NCI-H82 (cell line): ENCODE results near the gene HSPG2.
A peak's percentile ranks its signal among the peaks of the same experiment; 100 is the strongest.
"Not testable (repeated sequence)": the region's sequence is repeated elsewhere in the genome, so short reads cannot be mapped to it uniquely, and the experiment has no call there.

Experiments
- DNase-seq: peaks from one replicate; lab custom pipeline; 2025; lab: John Stamatoyannopoulos, UW

Gene HSPG2

GRCh38 chr1:21937034-21937371 lies at the start of gene HSPG2:
Gene HSPG2, minus strand, starts transcription at chr1:21937310. Its CDS starts 93 bp downstream, at chr1:21937217.
- no peak for DNase-seq

- DNase-seq: not testable (repeated sequence)
These were observed 49.3 kb upstream of the HSPG2 start for GRCh38 chr1:21986386-21986785.

DNA sequence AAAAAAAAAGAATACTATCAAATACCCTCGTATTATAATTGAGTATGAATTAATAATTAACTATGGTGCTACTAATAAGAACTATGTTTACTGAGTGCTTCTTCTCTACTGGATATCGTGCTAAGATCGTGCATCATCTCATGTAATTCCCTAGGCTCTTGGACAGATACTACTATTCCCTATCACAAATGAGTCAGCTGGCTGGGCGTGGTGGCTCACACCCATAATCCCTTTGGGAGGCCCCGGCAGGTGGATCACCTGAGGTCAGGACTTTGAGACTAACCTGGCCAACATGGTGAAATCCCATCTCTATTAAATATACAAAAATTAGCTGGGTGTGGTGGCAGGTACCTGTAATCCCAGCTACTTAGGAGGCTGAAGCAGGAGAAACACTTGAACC lies 48.8 kb upstream of the HSPG2 start:
- not testable (repeated sequence) for DNase-seq

GRCh38 chr1:21983539-21983938 lies 46.4 kb upstream of the HSPG2 start:
- not testable (repeated sequence) for DNase-seq

GRCh38 chr1:21982122-21982521 lies 45.0 kb upstream of the HSPG2 start:
- DNase-seq: not testable (repeated sequence)

GRCh38 chr1:21981253-21981652 lies 44.1 kb upstream of the HSPG2 start:
- DNase-seq: not testable (repeated sequence)

GRCh38 chr1:21980515-21981220 lies 43.6 kb upstream of the HSPG2 start:
- not testable (repeated sequence) for DNase-seq

DNA sequence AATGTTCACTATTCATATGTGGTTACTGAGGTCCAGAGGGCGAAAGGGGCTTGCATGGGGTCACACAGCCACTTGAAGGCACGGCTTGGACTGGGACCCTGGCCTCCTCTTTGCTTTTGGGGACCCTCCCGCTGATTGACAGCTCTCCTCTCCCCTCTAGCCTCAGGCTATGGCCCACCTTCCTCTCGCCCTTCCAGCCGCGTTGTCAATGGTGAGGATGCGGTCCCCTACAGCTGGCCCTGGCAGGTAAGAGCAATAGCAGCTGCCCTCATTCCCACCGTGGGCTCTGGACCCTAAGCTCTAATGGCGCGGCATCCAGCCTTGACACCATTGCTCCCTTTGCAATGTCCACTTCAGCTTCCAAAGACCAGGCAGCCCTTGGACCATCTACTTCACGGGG lies 41.1 kb upstream of the HSPG2 start:
- DNase-seq: not testable (repeated sequence)

DNA sequence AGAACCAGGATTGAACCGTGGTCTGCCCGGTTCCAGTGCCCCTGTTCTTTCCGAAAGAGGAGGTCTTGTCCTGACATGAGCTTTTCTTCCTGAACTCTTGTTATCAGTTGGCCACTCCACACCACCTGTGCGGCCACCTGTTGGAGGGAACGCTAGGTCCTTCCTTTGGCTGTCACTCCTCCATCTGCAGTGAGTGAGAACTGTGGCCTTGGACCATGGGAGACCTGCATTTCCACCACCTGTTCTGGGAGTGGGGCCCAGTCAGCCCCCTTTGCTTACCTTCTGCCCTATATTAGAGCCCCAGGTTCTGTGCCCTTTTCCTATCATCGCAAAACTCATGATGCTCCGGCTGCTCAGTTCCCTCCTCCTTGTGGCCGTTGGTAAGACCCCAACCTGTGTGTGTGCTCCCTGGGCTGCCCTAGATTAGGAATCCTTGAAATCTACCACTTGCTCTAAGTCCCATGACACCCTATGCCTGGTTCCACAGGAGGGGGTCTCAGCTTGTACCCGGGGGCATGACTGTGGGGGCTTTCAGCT lies 39.7 kb upstream of the HSPG2 start, which contains the start of gene CELA3B:
CELA3B (plus strand) TSS at position 320 of the 537 bp plus-strand sequence; CDS start at position 338, 18 bp downstream.
- not testable (repeated sequence) for DNase-seq

GRCh38 chr1:21975296-21975695 lies 38.2 kb upstream of the HSPG2 start:
- DNase-seq: not testable (repeated sequence)

DNA sequence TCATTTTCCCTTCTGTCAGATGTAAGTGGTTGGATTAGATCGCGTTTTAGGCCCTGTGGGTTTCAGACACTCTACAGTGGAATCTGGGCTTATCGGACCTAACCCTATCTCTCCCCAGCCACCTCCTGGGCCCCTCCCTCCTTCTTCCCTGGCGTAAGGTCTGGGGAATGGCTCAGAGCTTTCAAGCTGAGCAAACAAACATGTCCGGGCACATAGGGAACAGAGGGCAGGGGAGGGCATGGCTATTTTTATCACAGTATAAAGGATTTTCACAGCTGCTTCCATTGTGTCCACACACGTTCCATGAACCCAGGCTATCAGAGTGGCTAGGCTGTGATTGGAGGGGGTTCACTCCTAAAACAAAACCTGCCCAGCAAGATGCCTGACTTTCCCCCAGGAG lies 37.6 kb upstream of the HSPG2 start:
- DNase-seq: peak; percentile 14

- DNase-seq: not testable (repeated sequence)
These were observed 36.8 kb upstream of the HSPG2 start for GRCh38 chr1:21973948-21974347.

- DNase-seq: not testable (repeated sequence)
These were observed 35.9 kb upstream of the HSPG2 start for GRCh38 chr1:21972973-21973441.

DNA sequence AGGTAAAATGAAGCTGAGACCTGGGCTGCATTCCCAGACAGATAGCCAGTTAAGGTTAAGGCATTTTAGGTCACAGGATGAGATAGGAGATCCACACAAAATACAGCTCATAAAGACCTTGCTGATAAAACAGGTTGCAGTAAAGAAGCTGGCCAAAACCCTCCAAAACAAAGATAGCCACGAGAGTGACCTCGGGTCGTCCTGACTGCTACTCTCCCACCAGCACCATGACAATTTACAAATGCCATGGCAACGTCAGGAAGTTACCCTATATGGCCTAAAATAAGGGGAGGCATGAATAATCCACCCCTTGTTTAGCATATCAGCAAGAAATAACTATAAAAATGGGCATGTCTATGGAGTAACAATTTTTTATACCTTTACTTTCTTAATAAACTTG lies 33.4 kb upstream of the HSPG2 start:
- not testable (repeated sequence) for DNase-seq

DNA sequence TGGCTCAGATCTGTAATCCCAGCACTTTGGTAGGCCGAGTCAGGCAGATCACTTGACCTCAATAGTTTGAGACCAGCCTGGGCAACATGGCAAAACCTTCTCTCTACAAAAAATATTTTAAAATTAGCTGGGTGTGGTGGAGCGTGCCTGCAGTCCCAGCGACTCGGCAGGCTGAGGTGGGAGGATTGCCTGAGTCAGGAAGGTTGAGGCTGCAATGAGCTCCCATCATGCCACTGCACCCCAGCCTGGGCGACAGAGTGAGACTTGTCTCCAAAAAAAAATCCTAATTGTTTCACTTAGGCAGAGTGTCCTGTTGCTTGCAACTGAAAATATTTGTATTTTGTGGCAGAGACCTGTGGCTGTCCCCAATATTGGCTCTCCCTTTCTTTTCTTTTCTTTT lies 32.0 kb upstream of the HSPG2 start:
- not testable (repeated sequence) for DNase-seq

- not testable (repeated sequence) for DNase-seq
These were observed 30.1 kb upstream of the HSPG2 start for GRCh38 chr1:21967216-21967615.

DNA sequence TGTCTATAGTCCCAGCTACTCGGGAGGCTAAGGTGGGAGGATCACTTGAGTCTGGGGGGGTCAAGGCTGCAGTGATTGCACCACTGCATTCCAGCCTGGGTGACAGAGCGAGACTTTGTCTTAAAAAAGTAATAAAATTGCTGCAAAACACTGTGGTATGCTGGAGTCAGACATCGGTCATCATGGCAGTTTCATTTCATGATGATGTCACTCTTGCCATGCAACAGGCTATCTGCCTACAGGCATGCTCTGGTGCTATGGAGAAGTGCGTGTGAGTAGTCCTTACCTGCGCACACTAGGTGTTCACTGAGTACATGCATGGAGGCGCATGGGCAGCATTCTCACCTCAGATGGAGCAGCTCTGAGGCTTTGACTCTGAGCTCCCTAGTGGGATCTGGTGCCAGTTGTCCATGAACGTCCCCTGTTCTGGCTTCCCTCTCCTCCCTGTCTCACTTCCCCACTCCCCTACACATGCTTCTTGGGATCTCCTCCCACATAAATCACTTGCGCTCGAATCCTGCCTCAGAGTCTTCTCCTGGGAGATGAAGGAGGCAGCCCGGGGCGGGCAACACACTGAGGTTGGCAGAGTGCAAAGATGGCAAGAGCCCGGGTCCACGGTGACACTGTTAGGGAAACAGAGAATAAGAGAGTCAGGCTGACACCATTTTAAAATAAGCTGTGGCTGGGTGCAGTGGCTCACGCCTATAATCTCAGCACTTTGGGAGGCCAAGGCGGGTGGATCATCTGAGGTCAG lies 29.3 kb upstream of the HSPG2 start:
- DNase-seq: no peak

DNA sequence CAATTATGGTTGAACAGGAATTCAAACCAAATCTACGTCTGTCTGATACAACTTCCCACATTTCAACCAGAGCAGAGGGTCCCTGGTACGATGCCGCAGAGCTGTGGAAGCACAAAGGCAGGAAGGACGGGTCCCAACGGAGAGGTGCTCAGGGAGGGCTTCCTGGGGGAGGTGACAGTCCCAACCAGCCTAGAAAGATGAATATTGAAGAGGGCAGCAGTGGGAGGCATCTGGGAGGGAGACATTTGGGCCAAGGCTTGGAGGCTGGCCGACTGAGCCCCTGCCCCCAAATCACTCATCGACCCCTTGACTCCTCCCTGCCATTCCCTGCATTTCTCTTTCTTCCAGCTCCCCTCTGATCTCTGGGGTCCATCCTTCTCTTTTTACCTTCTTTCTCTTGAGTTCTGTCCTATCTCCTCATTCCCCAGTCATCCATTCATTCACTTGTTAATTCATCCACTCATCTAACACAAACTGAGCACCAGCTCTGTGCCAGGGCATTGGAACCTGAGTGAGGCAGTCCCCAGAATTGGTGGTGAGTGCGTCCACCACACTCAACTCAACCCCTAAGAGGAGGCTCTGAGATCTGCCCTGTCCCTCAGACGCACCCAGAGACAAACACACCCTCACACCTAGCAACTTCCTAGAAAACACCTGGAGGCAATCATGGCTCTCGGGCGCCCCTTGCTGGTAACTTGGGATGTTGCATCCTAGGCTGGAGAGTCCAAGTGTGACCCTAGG lies 26.5 kb upstream of the HSPG2 start:
- DNase-seq: peak; percentile 83

- DNase-seq: no peak
These were observed 24.7 kb upstream of the HSPG2 start for GRCh38 chr1:21961799-21962198.

DNA sequence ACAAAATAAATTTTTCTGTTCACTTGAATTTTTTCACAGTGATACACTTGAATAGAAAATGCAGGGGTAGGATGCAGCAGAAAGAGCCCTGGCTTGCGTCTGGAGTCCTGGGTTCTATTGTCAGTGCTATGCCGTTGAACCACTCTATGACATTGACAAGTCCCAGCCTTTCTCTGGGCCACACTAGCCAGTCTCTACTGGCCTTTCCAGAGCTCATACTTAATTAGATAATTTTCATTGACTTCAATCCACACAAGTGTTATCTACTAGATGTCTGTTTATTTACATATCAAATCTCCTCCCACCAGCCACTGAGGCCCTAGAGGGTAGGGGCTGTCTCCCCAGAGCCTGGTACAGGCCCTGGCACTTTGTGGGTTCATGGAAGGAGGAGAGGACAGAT lies 24.2 kb upstream of the HSPG2 start:
- no peak for DNase-seq

GRCh38 chr1:21956720-21957552 lies 19.8 kb upstream of the HSPG2 start:
- peak; percentile 36 for DNase-seq
